SK-N-SH treated with all-trans-retinoic acid at 6 μM for 48 hours (cell line): ENCODE results near the gene PYGM.

Experiments
- ARNTL ChIP-seq: fragments of 450-650 bp; formaldehyde crosslinking; IDR thresholded peaks from 2 replicates; pipeline ENCODE4 v1.5.0; 2020; ENCODE audit warnings: low read depth, mild to moderate bottlenecking, moderate library complexity, borderline replicate concordance
- BACH2 ChIP-seq: fragments of 250-450 bp; sonication (Bioruptor Pico); IDR thresholded peaks from 2 replicates; pipeline ENCODE4 v1.9.0; 2021; ENCODE audit warnings: mild to moderate bottlenecking, borderline replicate concordance
- CREB5 ChIP-seq: fragments of 250-450 bp; sonication (Bioruptor Pico); IDR thresholded peaks from 2 replicates; pipeline ENCODE4 v1.5.1; 2020; ENCODE audit warnings: low read depth, mild to moderate bottlenecking, moderate library complexity
- CSRNP3 ChIP-seq: fragments of 250-450 bp; sonication (Bioruptor Pico); IDR thresholded peaks from 2 replicates; pipeline ENCODE4 v1.5.1; 2021; ENCODE audit warnings: mild to moderate bottlenecking, moderate library complexity
- PATZ1 ChIP-seq: fragments of 250-450 bp; sonication (Bioruptor Pico); IDR thresholded peaks from 2 replicates; pipeline ENCODE4 v1.8.0; 2020; ENCODE audit warnings: mild to moderate bottlenecking, moderate library complexity, borderline replicate concordance
- POU6F1 ChIP-seq: fragments of 250-450 bp; sonication (Bioruptor Pico); IDR thresholded peaks from 2 replicates; pipeline ENCODE4 v1.8.0; 2021; ENCODE audit warnings: low read depth, mild to moderate bottlenecking, moderate library complexity, borderline replicate concordance
- RARB ChIP-seq: fragments of 250-450 bp; sonication (Bioruptor Pico); IDR thresholded peaks from 2 replicates; pipeline ENCODE4 v1.8.0; 2021; ENCODE audit warnings: mild to moderate bottlenecking, moderate library complexity
- SNAI2 ChIP-seq: fragments of 250-450 bp; sonication (Bioruptor Pico); IDR thresholded peaks from 2 replicates; pipeline ENCODE4 v1.5.0; 2020; ENCODE audit warnings: mild to moderate bottlenecking, moderate library complexity
- TCF4 ChIP-seq: fragments of 250-450 bp; sonication (Bioruptor Pico); IDR thresholded peaks from 2 replicates; pipeline ENCODE4 v1.8.0; 2021; ENCODE audit warnings: mild to moderate bottlenecking, moderate library complexity, borderline replicate concordance
- TSHZ2 ChIP-seq: fragments of 250-450 bp; sonication (Bioruptor Pico); IDR thresholded peaks from 2 replicates; pipeline ENCODE4 v1.5.0; 2020; ENCODE audit warnings: mild to moderate bottlenecking, moderate library complexity
- ZFP3 ChIP-seq: fragments of 250-450 bp; sonication (Bioruptor Pico); IDR thresholded peaks from 2 replicates; pipeline ENCODE4 v1.5.0; 2020; ENCODE audit warnings: mild to moderate bottlenecking, moderate library complexity
- ZNF70 ChIP-seq: fragments of 450-650 bp; formaldehyde crosslinking; IDR thresholded peaks from 2 replicates; pipeline ENCODE4 v1.5.0; 2020; ENCODE audit warnings: mild to moderate bottlenecking, moderate library complexity

GRCh38 chr11:64752175-64752970 lies 7.4 kb downstream of the PYGM start:
- no peak for TF ChIP-seq CSRNP3 (CRISPR knock-in tag)
- TF ChIP-seq SNAI2 (CRISPR knock-in tag), result no peak
- no peak for TF ChIP-seq ZFP3 (CRISPR knock-in tag)
- TF ChIP-seq TSHZ2 (CRISPR knock-in tag), result no peak
- TF ChIP-seq ARNTL (CRISPR knock-in tag), result no peak
- no peak for TF ChIP-seq RARB (CRISPR knock-in tag)
- TF ChIP-seq BACH2 (CRISPR knock-in tag), result no peak
- TF ChIP-seq ZNF70, result no peak
- TF ChIP-seq PATZ1 (CRISPR knock-in tag), result no peak
- TF ChIP-seq TCF4 (CRISPR knock-in tag), result no peak
- no peak for TF ChIP-seq CREB5 (CRISPR knock-in tag)
- TF ChIP-seq POU6F1 (CRISPR knock-in tag), result no peak
